MCF 10A (cell line): ENCODE measurements around the gene AVEN. TPM values are rescaled to one million over a fixed set of nuclear protein-coding genes. Genes with fewer than 3 reads are reported as not detected.
A peak's percentile ranks its signal among the peaks of the same experiment; 100 is the strongest.

ENCODE experiments used
- BruUV-seq: library from RNA; stranded (reverse); fragments of 400-500 nt; replicated peaks from 2 replicates; lab custom pipeline; 2021; lab: Mats Ljungman, UMichigan
- CTCF ChIA-PET: fragments of 300-600 bp; sonication (Branson Sonifier 250); formaldehyde crosslinking; extraction: SDS; loops from one replicate; lab custom pipeline; 2021; ENCODE audit warnings: antibody characterized with exemption, inconsistent platforms; lab: Yijun Ruan, JAX
- POLR2A ChIA-PET: fragments of 300-600, 350-650 bp; sonication (Branson Sonifier 250); formaldehyde crosslinking; extraction: SDS; loops from one replicate; lab custom pipeline; 2020; ENCODE audit warnings: antibody characterized with exemption, inconsistent platforms; lab: Yijun Ruan, JAX
- DNase-seq: peaks from one replicate; pipeline ENCODE4 v3.0.0-alpha.2; 2018; ENCODE audit not compliant: unreplicated experiment
- H3K27ac Mint-ChIP-seq: one replicate; pipeline ENCODE4 v1.8.0; 2022; ENCODE audit warnings: mild to moderate bottlenecking, low read depth, mixed read lengths; ENCODE audit not compliant: unreplicated experiment
- H3K27me3 Mint-ChIP-seq: one replicate; pipeline ENCODE4 v1.8.0; 2022; ENCODE audit warnings: mixed read lengths; ENCODE audit not compliant: insufficient read depth, unreplicated experiment
- H3K36me3 Mint-ChIP-seq: one replicate; pipeline ENCODE4 v1.8.0; 2022; ENCODE audit warnings: mild to moderate bottlenecking, moderate library complexity, mixed read lengths; ENCODE audit not compliant: insufficient read depth, unreplicated experiment
- H3K4me1 Mint-ChIP-seq: one replicate; pipeline ENCODE4 v1.8.0; 2022; ENCODE audit warnings: mixed read lengths; ENCODE audit not compliant: insufficient read depth, unreplicated experiment
- H3K4me3 Mint-ChIP-seq: one replicate; pipeline ENCODE4 v1.8.0; 2022; ENCODE audit warnings: mild to moderate bottlenecking, moderate library complexity, mixed read lengths; ENCODE audit not compliant: unreplicated experiment
- H3K9me3 Mint-ChIP-seq: one replicate; pipeline ENCODE4 v1.8.0; 2022; ENCODE audit warnings: mixed read lengths; ENCODE audit not compliant: unreplicated experiment
- intact Hi-C: fragments of 100-400 bp; cut with micrococcal nuclease; formaldehyde crosslinking; loops from 2 replicates; pipeline ENCODE4 v1.14.1; 2022
- total RNA-seq: library from RNA; stranded (reverse); gene quantifications from 2 replicates; pipeline ENCODE4 v1.2.3, GENCODE V29; 2022
- TF ChIP-seq, protein P1 (sequence below): fragments of 200-600 bp; IDR thresholded peaks from one replicate; pipeline ENCODE4 v1.8.0; 2022; ENCODE audit warnings: antibody characterized with exemption, mild to moderate bottlenecking; ENCODE audit not compliant: unreplicated experiment

The AVEN gene
- total RNA-seq, 1 experiment from 2014 or later, result 42.4 TPM

DNA sequence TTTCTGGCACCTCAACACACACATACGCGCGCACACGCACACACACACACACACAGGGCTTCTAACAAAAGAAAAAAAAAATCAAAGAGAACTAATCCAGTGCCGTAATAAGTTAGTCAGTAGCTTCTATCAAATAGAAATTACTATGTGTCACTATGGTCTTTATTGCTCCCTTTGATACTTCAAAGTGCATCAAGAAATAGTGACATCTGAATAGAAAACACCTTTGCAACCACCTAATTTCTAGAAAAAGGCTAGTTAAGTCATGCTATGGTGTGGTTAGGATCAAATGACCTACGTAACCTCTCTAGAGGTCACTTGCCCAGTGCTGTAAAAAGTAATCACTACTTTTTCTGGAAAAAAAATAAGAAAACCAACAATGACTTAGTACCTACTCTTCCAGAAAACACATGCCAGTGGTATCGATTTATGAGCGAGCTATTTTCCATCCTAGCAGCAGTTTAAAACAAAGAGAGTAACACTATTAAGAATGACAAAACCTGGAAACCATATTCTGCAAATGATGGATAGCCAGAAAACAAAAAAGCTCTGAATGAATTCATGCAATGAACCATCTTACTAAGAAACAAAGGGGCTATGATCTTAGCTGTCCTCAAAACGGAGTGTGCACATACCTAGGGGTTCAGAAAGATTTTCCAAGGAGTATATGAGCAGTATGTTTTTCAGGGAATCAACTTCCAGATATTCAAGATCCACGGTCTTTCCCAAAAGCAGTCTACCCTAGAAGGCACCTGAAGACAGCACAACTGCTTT lies 6.8 kb downstream of the AVEN start:
- no TSS peak for BruUV-seq
- no peak overlapping the region for H3K27ac Mint-ChIP-seq
- H3K4me1 Mint-ChIP-seq, result no peaks in the 10 kb centered on the region
- H3K9me3 Mint-ChIP-seq, result peaks cover 5% of the 10 kb centered on the region
- TF ChIP-seq, protein P1, sequence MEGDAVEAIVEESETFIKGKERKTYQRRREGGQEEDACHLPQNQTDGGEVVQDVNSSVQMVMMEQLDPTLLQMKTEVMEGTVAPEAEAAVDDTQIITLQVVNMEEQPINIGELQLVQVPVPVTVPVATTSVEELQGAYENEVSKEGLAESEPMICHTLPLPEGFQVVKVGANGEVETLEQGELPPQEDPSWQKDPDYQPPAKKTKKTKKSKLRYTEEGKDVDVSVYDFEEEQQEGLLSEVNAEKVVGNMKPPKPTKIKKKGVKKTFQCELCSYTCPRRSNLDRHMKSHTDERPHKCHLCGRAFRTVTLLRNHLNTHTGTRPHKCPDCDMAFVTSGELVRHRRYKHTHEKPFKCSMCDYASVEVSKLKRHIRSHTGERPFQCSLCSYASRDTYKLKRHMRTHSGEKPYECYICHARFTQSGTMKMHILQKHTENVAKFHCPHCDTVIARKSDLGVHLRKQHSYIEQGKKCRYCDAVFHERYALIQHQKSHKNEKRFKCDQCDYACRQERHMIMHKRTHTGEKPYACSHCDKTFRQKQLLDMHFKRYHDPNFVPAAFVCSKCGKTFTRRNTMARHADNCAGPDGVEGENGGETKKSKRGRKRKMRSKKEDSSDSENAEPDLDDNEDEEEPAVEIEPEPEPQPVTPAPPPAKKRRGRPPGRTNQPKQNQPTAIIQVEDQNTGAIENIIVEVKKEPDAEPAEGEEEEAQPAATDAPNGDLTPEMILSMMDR, result no peak
- ChIA-PET CTCF (no interaction called here), POLR2A (interaction anchor here (0.7 kb wide), 1 partner anchor 98 kb away, joined by 3 read pairs; no protein-coding TSS in a partner anchor)
- intact Hi-C loops, result no loop called here
- peaks cover 8% of the 10 kb centered on the region for H3K36me3 Mint-ChIP-seq
- no peaks in the 10 kb centered on the region for H3K27me3 Mint-ChIP-seq
- H3K4me3 Mint-ChIP-seq, result no peak overlapping the region
- no peak for DNase-seq

DNA sequence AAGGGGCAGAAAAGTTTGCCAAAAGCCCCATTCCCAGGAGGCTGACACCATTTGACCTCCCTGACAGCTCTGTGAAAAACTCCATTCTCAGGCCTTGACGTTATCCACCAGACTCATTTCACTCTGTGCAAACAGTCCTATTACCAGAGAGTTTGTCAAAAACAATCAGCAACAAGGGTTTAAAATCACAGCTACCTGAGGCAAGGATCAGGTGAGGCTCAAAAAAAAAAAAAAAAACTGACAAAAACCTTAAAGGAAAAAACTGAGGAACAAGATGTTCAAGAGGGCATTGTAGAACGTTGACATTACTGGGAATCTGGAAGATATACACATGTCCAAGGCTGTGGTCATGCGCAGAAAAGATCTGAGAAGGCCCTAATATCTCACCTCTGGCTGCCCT lies 11.4 kb downstream of the AVEN start:
- BruUV-seq, result no TSS peak
- TF ChIP-seq, protein P1, result no peak
- peaks cover 5% of the 10 kb centered on the region for H3K4me1 Mint-ChIP-seq

DNA sequence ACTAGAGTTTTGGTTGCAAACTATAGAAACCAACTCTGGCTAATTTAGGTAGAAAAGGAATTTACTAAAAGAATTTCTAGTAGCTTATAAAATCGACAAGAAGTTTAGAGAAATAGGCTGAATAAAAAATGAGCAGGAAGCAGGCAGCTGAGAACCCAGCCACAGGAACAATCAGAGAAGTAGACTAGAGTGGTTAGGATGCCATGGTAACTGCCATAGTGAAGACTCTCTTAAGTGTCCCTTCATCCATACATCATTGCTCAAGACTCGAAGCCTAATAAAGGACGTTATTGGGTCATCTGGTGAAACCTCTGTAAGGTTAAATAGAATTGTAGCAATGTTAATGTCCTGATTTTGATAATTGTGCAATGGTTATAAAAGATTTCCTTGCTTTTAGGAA lies 13.8 kb downstream of the AVEN start:
- DNase-seq, result no peak
- Mint-ChIP-seq H3K9me3 (peaks cover 5% of the 10 kb centered on the region), H3K36me3 (no peaks in the 10 kb centered on the region), H3K4me3 (no peak overlapping the region), H3K27ac (peak overlapping the region; percentile 49), H3K4me1 (peaks cover 5% of the 10 kb centered on the region), H3K27me3 (no peaks in the 10 kb centered on the region)
- intact Hi-C loops, result no loop called here
- ChIA-PET POLR2A (no interaction called here), CTCF (no interaction called here)
- no TSS peak for BruUV-seq
- TF ChIP-seq, protein P1, result no peak

More for the DNA sequence above, 11.4 kb downstream of the AVEN start:
- CTCF ChIA-PET, result interaction anchor here (0.7 kb wide), 3 partner anchors 31 to 290 kb away, joined by 3 to 4 read pairs (median 3); no protein-coding TSS in a partner anchor
- Mint-ChIP-seq H3K4me3 (no peak overlapping the region), H3K9me3 (peaks cover 5% of the 10 kb centered on the region), H3K27ac (no peak overlapping the region), H3K27me3 (no peaks in the 10 kb centered on the region), H3K36me3 (no peaks in the 10 kb centered on the region)
- DNase-seq, result no peak
- intact Hi-C loops, result no loop called here
- POLR2A ChIA-PET, result no interaction called here

DNA sequence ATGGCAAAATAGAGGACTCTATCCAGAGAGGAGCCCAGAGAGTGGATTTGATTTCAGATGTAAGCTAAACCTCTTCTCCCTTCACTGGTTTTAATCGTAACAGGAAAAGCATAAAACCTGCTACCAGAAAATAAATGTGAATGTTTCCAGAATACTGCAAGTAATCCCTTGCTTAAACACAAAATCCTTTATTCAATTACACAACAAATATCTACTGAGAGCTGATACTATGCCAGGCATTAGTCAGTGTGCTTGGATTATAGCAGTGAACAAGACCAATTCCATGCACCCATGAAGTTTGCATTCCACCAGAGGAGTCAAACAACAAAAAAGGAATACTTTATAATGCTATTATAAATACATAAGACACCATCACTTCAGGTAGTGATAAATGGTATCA lies 15.1 kb downstream of the AVEN start:
- H3K9me3 Mint-ChIP-seq, result peaks cover 5% of the 10 kb centered on the region
- H3K27me3 Mint-ChIP-seq, result no peaks in the 10 kb centered on the region
- CTCF ChIA-PET, result interaction anchor here (0.6 kb wide), 1 partner anchor 1008 kb away, joined by 4 read pairs; no protein-coding TSS in a partner anchor
- POLR2A ChIA-PET, result interaction anchor here (0.8 kb wide), 1 partner anchor 32 kb away, joined by 3 read pairs; no protein-coding TSS in a partner anchor
- peaks cover 6% of the 10 kb centered on the region for H3K36me3 Mint-ChIP-seq
- TF ChIP-seq, protein P1, result no peak
- intact Hi-C loops, result no loop called here
- H3K4me1 Mint-ChIP-seq, result peaks cover 5% of the 10 kb centered on the region
- H3K4me3 Mint-ChIP-seq, result no peak overlapping the region
- H3K27ac Mint-ChIP-seq, result no peak overlapping the region
- DNase-seq, result no peak
- BruUV-seq, result no TSS peak
